Cardiac muscle cell (in vitro differentiated cells and primary cell): ENCODE results near the gene PIM3. TPM values are rescaled to one million over a fixed set of nuclear protein-coding genes. Genes with fewer than 3 reads are reported as not detected.
"Not testable (repeated sequence)": the region's sequence is repeated elsewhere in the genome, so short reads cannot be mapped to it uniquely, and the experiment has no call there.

ENCODE experiments used
- DNase-seq, 2 donors: peaks; one replicate each; pipeline versions ENCODE4 v3.0.0 to v3.0.0-alpha.2; 2010 to 2017; ENCODE audit warnings: low read depth in 1 of 2, low spot score in 1 of 2
- H3K27ac ChIP-seq: fragments of 200-600 bp; sonication (generic); 2 replicates; pipeline ENCODE4 v1.5.1; 2016
- H3K27me3 ChIP-seq: fragments of 200-600 bp; sonication (generic); 2 replicates; pipeline ENCODE4 v1.6.0; 2016; ENCODE audit warnings: control low read depth
- H3K36me3 ChIP-seq: fragments of 200-600 bp; sonication (generic); 2 replicates; pipeline ENCODE4 v1.5.1; 2016; ENCODE audit warnings: control low read depth
- H3K4me1 ChIP-seq: fragments of 200-600 bp; sonication (generic); 2 replicates; pipeline ENCODE4 v1.8.1; 2017; ENCODE audit warnings: low read depth, mild to moderate bottlenecking, mixed run types
- H3K4me3 ChIP-seq: fragments of 200-600 bp; sonication (generic); 2 replicates; pipeline ENCODE4 v1.5.1; 2016; ENCODE audit warnings: mild to moderate bottlenecking
- H3K9me3 ChIP-seq: fragments of 200-600 bp; sonication (generic); 2 replicates; pipeline ENCODE4 v1.5.1; 2017; ENCODE audit warnings: low read depth, mild to moderate bottlenecking, control low read depth
- CTCF ChIP-seq: IDR thresholded peaks from 2 replicates; pipeline ENCODE4 v1.5.1; 2012; ENCODE audit warnings: low read depth, mild to moderate bottlenecking, low read length
- polyA plus RNA-seq: library from polyadenylated mRNA; unstranded; fragments of >200 nt; fragmentation: Nextera tagmentation; extraction: Ambion mirVana; gene quantifications from 2 replicates; pipeline ENCODE4 v1.2.1, GENCODE V29; 2016
- total RNA-seq: library from RNA; depleted of rRNA; stranded (reverse); fragments of >200 nt; gene quantifications from 2 replicates; pipeline ENCODE4 v1.2.3, GENCODE V29; 2016

The PIM3 gene
- total and polyA plus RNA-seq, 2 experiments from 2014 or later: 46.1 to 62.2 TPM

- H3K9me3 ChIP-seq: no peaks in the 10 kb centered on the region
- TF ChIP-seq CTCF: no peak
- no peak overlapping the region for H3K27ac ChIP-seq
- H3K36me3 ChIP-seq: no peaks in the 10 kb centered on the region
- no peak overlapping the region for H3K4me3 ChIP-seq
- H3K27me3 ChIP-seq: peaks cover 20% of the 10 kb centered on the region
- DNase-seq: peak in 1 of 2 donors; percentile 36
- peaks cover 3% of the 10 kb centered on the region for H3K4me1 ChIP-seq
Measured at GRCh38 chr22:49973018-49973961, 12.7 kb downstream of the PIM3 start.

GRCh38 chr22:49975543-49976389, 15.2 kb downstream of the PIM3 start:
- Histone ChIP-seq H3K27ac (no peak overlapping the region), H3K27me3 (peaks cover 20% of the 10 kb centered on the region), H3K36me3 (no peaks in the 10 kb centered on the region), H3K4me3 (no peak overlapping the region), H3K9me3 (no peaks in the 10 kb centered on the region), H3K4me1 (peaks cover 3% of the 10 kb centered on the region)
- DNase-seq: peak in 1 of 2 donors; percentile 33
- no peak for TF ChIP-seq CTCF

GRCh38 chr22:49976439-49977175, 16.0 kb downstream of the PIM3 start:
- no peak for TF ChIP-seq CTCF
- Histone ChIP-seq H3K4me1 (no peaks in the 10 kb centered on the region), H3K27ac (no peak overlapping the region), H3K27me3 (peaks cover 13% of the 10 kb centered on the region), H3K36me3 (no peaks in the 10 kb centered on the region), H3K4me3 (no peak overlapping the region), H3K9me3 (no peaks in the 10 kb centered on the region)
- DNase-seq: no peak

- Histone ChIP-seq H3K36me3 (no peaks in the 10 kb centered on the region), H3K27ac (no peak overlapping the region), H3K9me3 (no peaks in the 10 kb centered on the region), H3K4me1 (no peaks in the 10 kb centered on the region), H3K4me3 (no peak overlapping the region), H3K27me3 (peaks cover 11% of the 10 kb centered on the region)
- DNase-seq: no peak
- no peak for TF ChIP-seq CTCF
Measured at GRCh38 chr22:49977578-49977977, 17.0 kb downstream of the PIM3 start.

- Histone ChIP-seq H3K4me1 (no peaks in the 10 kb centered on the region), H3K4me3 (no peak overlapping the region), H3K36me3 (no peaks in the 10 kb centered on the region), H3K27ac (no peak overlapping the region), H3K27me3 (peaks cover 29% of the 10 kb centered on the region), H3K9me3 (no peaks in the 10 kb centered on the region)
- peak; percentile 62 for TF ChIP-seq CTCF
- DNase-seq: peak in 1 of 2 donors; percentile 60
Measured at GRCh38 chr22:49979587-49980264, 19.2 kb downstream of the PIM3 start.

GRCh38 chr22:49981799-49982198, 21.2 kb downstream of the PIM3 start:
- H3K4me3 ChIP-seq, H3K36me3 ChIP-seq, DNase-seq, H3K27ac ChIP-seq, H3K4me1 ChIP-seq, H3K9me3 ChIP-seq: not testable (repeated sequence)
- H3K27me3 ChIP-seq: peaks cover 42% of the 10 kb centered on the region
